HL-60 (cell line): ENCODE results near the gene GLRA3.

Source experiments
- CTCF ChIP-seq: IDR thresholded peaks from one replicate; pipeline ENCODE4 v1.5.1; 2011; ENCODE audit warnings: low read length, control low read depth, inconsistent platforms; ENCODE audit not compliant: insufficient read depth
- GABPA ChIP-seq: IDR thresholded peaks from 2 replicates; pipeline ENCODE4 v1.6.1; 2012; ENCODE audit warnings: low read depth
- POLR2AphosphoS5 ChIP-seq: IDR thresholded peaks from 2 replicates; pipeline ENCODE4 v1.6.1; 2012; ENCODE audit warnings: low read depth
- REST ChIP-seq: IDR thresholded peaks from 2 replicates; pipeline ENCODE4 v1.6.1; 2012; ENCODE audit warnings: low read depth; ENCODE audit not compliant: insufficient replicate concordance
- SPI1 ChIP-seq: IDR thresholded peaks from 2 replicates; pipeline ENCODE4 v1.6.1; 2012; ENCODE audit warnings: low read depth, mild to moderate bottlenecking, borderline replicate concordance

GRCh38 chr4:174848596-174848995, 19.5 kb upstream of the GLRA3 start:
- TF ChIP-seq CTCF = no peak
- no peak for TF ChIP-seq SPI1
- no peak for TF ChIP-seq POLR2AphosphoS5
- no peak for TF ChIP-seq REST
- no peak for TF ChIP-seq GABPA
